EL (cell line): ENCODE data around the gene MNX1.
A peak's percentile ranks its signal among the peaks of the same experiment; 100 is the strongest.

Experiments used
- DNase-seq: peaks from one replicate; pipeline ENCODE4 v3.0.0-alpha.2; 2016

The MNX1 gene

DNA sequence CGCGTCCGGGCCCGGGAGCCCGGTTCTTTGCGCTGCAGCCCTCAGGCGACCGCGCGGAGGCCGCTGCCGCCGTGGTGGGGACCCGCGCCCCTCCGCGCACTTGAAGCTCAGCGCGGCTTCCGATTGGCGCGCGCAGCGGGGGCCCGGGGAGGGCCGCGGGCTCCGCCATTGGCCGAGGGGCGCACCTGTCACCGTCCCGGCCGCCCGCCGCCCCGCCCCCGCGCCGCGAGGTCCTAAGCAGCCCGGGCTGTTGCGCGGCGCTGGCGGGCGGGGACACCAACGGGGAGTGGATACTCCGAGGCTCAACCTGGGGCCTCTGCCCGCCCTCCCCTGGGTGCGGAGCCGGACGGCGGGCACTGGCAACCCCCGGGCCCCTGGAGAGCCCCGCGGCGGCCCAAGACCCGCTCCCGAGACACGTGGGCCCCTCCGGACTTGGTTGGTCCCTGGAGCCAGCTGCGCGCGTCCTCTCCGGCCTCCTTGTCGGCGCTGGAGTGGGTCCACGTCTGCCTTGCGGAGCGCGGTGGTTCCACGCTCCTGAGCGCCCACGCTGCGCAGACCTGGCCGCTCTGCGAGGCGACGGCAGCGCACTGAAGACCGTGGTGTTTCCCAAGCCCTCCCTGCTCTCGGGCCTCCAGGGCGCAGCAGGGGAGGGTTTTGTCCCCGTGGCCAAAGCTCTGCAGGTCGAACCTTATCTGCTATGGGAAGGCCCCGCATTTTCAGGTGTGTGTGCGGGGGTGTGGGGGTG lies at the start of gene MNX1:
MNX1 (minus strand) TSS at position 76 of the 745 bp plus-strand sequence. CDS start 313 bp downstream, outside the sequence.
- DNase-seq: peak; percentile 28

GRCh38 chr7:157059534-157059933 lies 49.1 kb upstream of the MNX1 start:
- DNase-seq: no peak

DNA sequence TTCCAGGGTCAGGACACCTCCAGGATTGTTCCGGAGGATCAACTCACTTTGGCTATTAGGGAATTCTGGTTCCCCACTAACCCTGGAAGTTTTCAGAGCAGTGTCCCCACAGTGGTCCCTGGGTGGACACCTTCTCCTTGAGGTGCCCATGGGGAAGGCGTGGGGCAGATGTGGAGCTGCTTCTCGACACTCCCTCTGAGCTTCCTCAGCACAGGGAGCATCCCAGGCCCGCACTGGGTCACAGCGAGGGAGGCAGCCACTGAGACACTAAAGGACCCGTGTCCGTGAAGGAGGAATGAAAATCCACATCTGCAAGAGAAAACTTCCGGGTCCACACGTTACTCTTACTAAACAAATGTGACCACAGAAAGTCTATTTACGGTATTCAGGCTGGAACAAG lies 48.2 kb upstream of the MNX1 start:
- no peak for DNase-seq

- DNase-seq: no peak
Measured at GRCh38 chr7:157058068-157058467, 47.6 kb upstream of the MNX1 start.

GRCh38 chr7:157056957-157057902 lies 46.8 kb upstream of the MNX1 start:
- DNase-seq: no peak

DNA sequence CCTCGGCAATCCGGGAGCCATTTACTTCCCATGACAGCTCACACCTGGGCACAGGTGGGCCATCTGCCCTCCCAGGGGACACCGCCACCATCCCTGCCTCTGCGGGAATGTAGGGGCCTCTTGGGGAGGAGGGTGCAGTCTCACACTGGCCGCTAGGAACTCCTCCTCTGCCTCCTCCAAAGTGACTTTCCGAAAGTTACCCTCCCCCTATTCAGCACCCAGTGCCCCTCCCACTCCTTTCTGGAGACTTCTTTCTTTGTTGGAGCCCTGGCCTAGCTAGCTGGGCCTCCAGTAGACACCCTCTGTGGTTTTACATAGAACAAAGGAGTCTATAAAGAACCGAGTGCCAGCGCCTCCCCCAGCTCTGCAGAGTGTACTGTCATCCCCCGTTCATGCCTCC lies 45.8 kb upstream of the MNX1 start:
- no peak for DNase-seq

GRCh38 chr7:157054927-157055326 lies 44.5 kb upstream of the MNX1 start:
- no peak for DNase-seq

- DNase-seq: no peak
Measured at GRCh38 chr7:157053118-157053517, 42.7 kb upstream of the MNX1 start.

GRCh38 chr7:157047148-157047547 lies 36.7 kb upstream of the MNX1 start:
- DNase-seq: no peak

GRCh38 chr7:157046681-157047080 lies 36.2 kb upstream of the MNX1 start:
- DNase-seq: peak; percentile 96

DNA sequence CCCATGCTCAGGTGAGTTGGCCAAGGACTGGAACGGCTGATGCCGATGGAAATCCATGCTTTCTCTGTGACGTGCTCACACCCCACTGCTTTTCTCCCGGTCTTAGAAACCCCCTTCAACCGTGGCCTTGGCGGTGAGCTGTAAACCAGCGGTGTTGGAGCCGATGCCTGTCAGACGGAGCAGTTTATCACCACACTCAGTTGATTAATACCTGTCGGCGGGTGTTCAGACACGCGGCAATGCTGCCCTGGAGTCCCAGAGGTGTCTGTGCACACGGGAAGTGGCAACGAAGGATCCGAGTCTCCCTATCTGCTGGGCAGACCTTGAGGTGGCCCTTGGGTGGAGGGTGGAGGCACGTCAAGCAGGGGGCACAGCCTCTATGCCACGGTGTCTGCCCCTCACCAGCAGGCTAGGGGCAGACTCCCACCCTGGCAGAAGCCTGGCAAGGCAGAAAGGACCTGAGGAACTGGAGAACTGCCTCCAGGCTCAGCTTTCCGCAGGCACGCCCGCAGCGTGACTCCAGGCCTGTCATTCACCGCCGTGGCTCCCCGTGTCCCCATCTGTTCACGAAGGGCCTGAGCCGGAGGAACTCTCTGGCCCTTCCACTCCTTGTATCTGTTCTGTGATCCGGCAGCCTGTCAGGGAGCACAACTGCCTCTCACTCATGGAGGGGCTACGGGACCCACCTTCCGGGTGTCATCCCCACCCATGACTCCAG lies 34.6 kb upstream of the MNX1 start:
- DNase-seq: no peak

DNA sequence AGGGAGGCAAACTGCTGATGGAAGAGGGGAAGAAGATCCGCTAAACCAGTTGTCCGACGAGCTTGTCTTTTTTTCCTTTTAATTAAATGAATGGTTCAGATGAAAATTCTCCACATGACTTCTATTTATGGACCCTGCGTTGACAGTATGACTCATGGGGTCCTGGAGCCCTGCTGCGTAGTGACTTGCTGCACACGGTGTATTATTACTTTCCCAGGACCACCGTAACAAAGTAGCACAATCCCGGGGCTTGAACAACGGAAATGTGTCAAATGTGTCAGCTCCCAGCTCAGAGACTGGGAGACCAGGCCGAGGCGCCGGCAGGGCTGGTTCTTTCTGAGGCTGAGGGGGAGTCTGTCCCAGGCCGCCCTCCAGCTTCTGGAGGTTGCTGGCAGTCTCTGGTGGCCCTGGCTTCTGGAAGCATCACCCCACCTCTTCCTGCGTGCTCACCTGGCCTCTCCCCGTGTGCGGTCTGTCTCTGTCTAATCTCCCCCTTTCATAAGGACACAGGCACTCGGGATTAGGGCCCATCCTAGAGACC lies 33.8 kb upstream of the MNX1 start:
- peak; percentile 36 for DNase-seq

- DNase-seq: peak; percentile 77
Measured at GRCh38 chr7:157043745-157044144, 33.3 kb upstream of the MNX1 start.

GRCh38 chr7:157041514-157042277 lies 31.2 kb upstream of the MNX1 start:
- no peak for DNase-seq

GRCh38 chr7:157041004-157041403 lies 30.5 kb upstream of the MNX1 start:
- DNase-seq: no peak

DNA sequence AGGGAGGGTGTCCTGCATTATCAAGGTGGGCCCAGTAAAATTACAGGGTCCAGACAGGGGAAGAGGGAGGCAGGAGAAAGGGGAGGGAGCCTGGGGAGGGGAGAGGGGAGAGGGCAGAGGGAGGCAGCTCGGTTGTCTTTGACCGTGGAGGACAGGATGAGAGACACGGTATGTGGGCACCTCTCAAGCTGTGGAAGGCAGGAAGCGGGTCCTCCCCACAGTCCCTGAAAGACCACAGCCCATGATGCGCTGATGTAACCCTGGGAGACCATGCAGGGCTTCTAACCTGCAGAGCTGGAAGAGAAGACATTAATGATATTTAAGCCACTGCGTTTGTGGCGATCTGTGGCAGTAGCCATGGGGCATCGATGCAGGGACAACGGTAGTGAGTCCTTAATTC lies 27.2 kb upstream of the MNX1 start:
- DNase-seq: no peak

GRCh38 chr7:157037028-157037427 lies 26.6 kb upstream of the MNX1 start:
- no peak for DNase-seq

DNA sequence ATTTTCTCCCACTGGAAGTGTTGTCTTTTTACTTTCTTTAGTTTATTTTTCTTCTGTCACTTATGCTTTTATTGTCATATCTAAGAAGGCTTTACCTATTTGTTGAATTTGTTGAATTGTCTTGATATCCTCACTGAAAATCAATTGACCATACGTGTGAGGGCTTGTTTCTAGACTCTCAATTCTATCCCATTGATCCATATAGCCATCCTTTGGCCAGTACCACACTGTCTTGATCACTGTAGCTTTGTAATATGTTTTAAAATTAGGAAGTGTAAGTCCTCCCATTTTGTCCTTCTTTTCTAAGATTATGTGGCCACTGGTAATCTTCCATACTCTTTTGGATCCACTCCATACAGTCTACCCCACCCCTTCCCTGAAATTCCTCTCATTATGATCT lies 25.5 kb upstream of the MNX1 start:
- DNase-seq: no peak

DNA sequence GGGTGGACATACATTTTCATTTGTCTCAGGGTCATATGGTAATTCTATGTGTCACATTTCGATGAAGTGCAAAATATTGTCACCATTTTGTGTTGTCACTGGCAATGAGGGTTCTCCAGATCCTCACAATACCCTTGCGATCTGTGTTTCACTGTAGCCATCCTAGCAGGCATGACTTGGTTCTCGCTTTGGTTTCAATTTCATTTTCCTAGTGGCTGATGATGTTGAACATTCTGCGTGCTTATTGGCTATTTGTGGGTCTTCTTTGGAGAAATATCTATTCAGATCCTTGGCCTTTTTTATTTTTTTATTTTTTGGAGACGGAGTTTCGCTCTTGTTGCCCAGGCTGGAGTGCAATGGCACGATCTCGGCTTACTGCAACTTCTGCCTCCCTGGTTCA lies 24.8 kb upstream of the MNX1 start:
- DNase-seq: no peak

DNA sequence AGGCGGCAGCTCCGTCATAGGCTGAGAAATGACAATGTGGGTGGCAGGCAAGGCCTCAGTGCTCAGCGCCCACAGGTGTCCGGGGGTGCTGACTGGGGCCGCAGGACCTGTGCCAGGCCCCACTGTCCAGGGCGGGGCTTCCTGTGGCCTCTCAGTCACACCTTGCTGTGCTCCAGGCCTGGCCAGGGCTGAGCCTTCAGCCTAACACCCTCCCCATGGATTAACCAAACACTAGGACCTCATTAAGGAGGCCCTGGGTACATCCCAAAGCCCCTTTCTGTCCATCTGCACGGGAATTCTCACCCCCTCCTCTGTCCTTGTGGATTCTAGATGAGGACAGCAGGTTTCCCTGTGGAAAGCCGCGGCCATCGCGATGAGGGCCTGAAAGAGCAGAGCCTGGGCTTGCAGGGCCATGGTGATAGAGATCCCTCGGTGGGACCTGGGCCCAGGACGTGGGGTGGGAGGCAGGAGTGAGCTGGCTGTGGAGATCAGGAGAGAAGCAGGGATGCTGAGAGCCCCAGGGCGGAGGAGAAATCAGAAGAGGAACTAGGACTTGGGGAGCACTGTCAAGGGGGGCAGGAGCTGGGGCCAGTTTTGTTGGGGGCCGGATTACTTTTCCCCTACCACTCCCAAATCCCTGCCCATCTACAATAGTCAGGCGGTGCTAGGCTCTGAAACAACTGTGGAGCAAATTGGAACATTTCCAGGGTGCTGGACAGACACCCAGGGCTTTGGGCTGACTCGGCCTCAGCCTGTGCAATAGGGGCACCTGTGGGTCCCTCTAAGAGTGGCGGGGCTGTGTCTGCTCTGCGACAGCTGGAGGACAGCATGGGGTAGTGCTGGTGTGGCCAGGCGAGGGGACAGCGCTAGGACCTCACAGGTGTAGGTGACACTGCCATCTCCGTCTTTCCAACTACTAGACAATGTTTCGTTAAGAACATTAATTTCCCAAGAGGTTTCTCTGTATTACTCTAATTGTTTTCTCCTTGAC lies 23.3 kb upstream of the MNX1 start:
- no peak for DNase-seq
